Medulla oblongata (tissue), 1 donor: ENCODE results near the gene SNX32.
A peak's percentile ranks its signal among the peaks of the same experiment; 100 is the strongest.

ENCODE experiments used
- DNase-seq: peaks from one replicate; pipeline ENCODE4 v3.0.0-alpha.2; 2015; ENCODE audit errors: extremely low spot score

SNX32 gene

GRCh38 chr11:65866509-65867283 is 32.9 kb downstream of the SNX32 start:
- no peak for DNase-seq

GRCh38 chr11:65867284-65868071 is 33.7 kb downstream of the SNX32 start:
- DNase-seq: no peak

- peak; percentile 38 for DNase-seq
Measured at GRCh38 chr11:65868076-65868667, 34.4 kb downstream of the SNX32 start.

GRCh38 chr11:65868907-65869306 is 35.1 kb downstream of the SNX32 start:
- DNase-seq: no peak

GRCh38 chr11:65869643-65870306 is 36.0 kb downstream of the SNX32 start:
- DNase-seq: no peak

- no peak for DNase-seq
Measured at GRCh38 chr11:65870307-65870658, 36.5 kb downstream of the SNX32 start.

- DNase-seq: no peak
Measured at GRCh38 chr11:65870706-65871681, 37.2 kb downstream of the SNX32 start.

GRCh38 chr11:65871811-65872548 is 38.2 kb downstream of the SNX32 start:
- DNase-seq: no peak

GRCh38 chr11:65872586-65873317 is 39.0 kb downstream of the SNX32 start, which contains the start of gene EFEMP2:
Gene EFEMP2, minus strand, starts transcription at chr11:65872800. Its CDS starts 446 bp downstream, at chr11:65872354.
- no peak for DNase-seq

GRCh38 chr11:65873318-65874156 is 39.8 kb downstream of the SNX32 start:
- peak; percentile 94 for DNase-seq

GRCh38 chr11:65879617-65880016 is 45.9 kb downstream of the SNX32 start, which contains the start of gene CTSW:
Gene CTSW, plus strand, starts transcription at chr11:65879837. Its CDS starts 18 bp downstream, at chr11:65879855.
- no peak for DNase-seq

GRCh38 chr11:65880027-65880426 is 46.3 kb downstream of the SNX32 start:
- no peak for DNase-seq

GRCh38 chr11:65880844-65881421 is 47.2 kb downstream of the SNX32 start:
- no peak for DNase-seq

- DNase-seq: no peak
Measured at GRCh38 chr11:65882120-65883057, 48.6 kb downstream of the SNX32 start.

- DNase-seq: no peak
Measured at GRCh38 chr11:65883058-65883761, 49.4 kb downstream of the SNX32 start.
